ENCODE measurements around the gene NCS1. TPM values are rescaled to one million over a fixed set of nuclear protein-coding genes. Genes with fewer than 3 reads are reported as not detected.

Gene NCS1
- total RNA-seq, result 10 to 100 TPM; 19.1 to 28.5 TPM

GRCh38 chr9:130172161-130172857, at the start of gene NCS1:
TSS of gene NCS1 (plus strand) at chr9:130172404. CDS start at chr9:130172664, 260 bp downstream.
- under 1% methylated on average over 22 of the region's 101 CpGs for WGBS
- TF ChIP-seq CTCF (IDR thresholded peaks at IDR 0.05) (no peak), POLR2A (IDR thresholded peaks at IDR 0.05) (no peak)
- peak; percentile 77 for DNase-seq (ENCODE audit: low spot score)
- intact Hi-C loops (cut with DNase I), result loop anchor here (5.0 kb wide), 3 partner anchors 40 to 65 kb away; no protein-coding TSS in a partner anchor
- H3K27me3 ChIP-seq (replicated peaks; ENCODE audit: insufficient read depth), result no peaks in the 10 kb centered on the region
- peak within 1 kb of the TSS; percentile 57 to 63 for H3K4me3 ChIP-seq
- H3K27ac ChIP-seq, result peak within 1 kb of the TSS; percentile 79
- H3K4me1 ChIP-seq (replicated peaks), result no peaks in the 10 kb centered on the region
- no peaks in the 10 kb centered on the region for H3K9me3 ChIP-seq
- no peaks in the 10 kb centered on the region for H3K36me3 ChIP-seq

- no peaks in the 10 kb centered on the region for H3K36me3 ChIP-seq
- no peaks in the 10 kb centered on the region for H3K9me3 ChIP-seq
- H3K4me1 ChIP-seq (replicated peaks), result no peaks in the 10 kb centered on the region
- DNase-seq (ENCODE audit: low spot score), result no peak
- H3K27ac ChIP-seq, result no peak overlapping the region
- no peaks in the 10 kb centered on the region for H3K27me3 ChIP-seq (replicated peaks; ENCODE audit: insufficient read depth)
- intact Hi-C loops (cut with DNase I), result no loop called here
- TF ChIP-seq POLR2A (IDR thresholded peaks at IDR 0.05) (no peak), CTCF (IDR thresholded peaks at IDR 0.05) (no peak), POLR2AphosphoS5 (IDR thresholded peaks at IDR 0.05) (no peak)
- no peak overlapping the region for H3K4me3 ChIP-seq
- 84% methylated on average over 7 of the region's 7 CpGs for WGBS
Measured at GRCh38 chr9:130122456-130122855, 49.7 kb upstream of the NCS1 start.

- WGBS, result 70% methylated on average over 7 of the region's 7 CpGs
- no peak for DNase-seq (ENCODE audit: low spot score)
- Histone ChIP-seq H3K36me3 (no peaks in the 10 kb centered on the region), H3K27ac (no peak overlapping the region), H3K9me3 (no peaks in the 10 kb centered on the region), H3K4me3 (no peak overlapping the region), H3K4me1 (replicated peaks) (no peaks in the 10 kb centered on the region), H3K27me3 (replicated peaks; ENCODE audit: insufficient read depth) (no peaks in the 10 kb centered on the region)
- no peak for TF ChIP-seq CTCF (IDR thresholded peaks at IDR 0.05)
- TF ChIP-seq POLR2AphosphoS5 (IDR thresholded peaks at IDR 0.05), result no peak
- no peak for TF ChIP-seq POLR2A (IDR thresholded peaks at IDR 0.05)
- intact Hi-C loops (cut with DNase I), result no loop called here
Measured at GRCh38 chr9:130124085-130124860, 47.9 kb upstream of the NCS1 start.

GRCh38 chr9:130126721-130127433, 45.3 kb upstream of the NCS1 start:
- DNase-seq (ENCODE audit: low spot score), result no peak
- TF ChIP-seq POLR2AphosphoS5 (IDR thresholded peaks at IDR 0.05), result no peak
- no peak for TF ChIP-seq CTCF (IDR thresholded peaks at IDR 0.05)
- TF ChIP-seq POLR2A (IDR thresholded peaks at IDR 0.05), result no peak
- no peaks in the 10 kb centered on the region for H3K36me3 ChIP-seq
- H3K27me3 ChIP-seq (replicated peaks; ENCODE audit: insufficient read depth), result no peaks in the 10 kb centered on the region
- H3K27ac ChIP-seq, result no peak overlapping the region
- H3K9me3 ChIP-seq, result no peaks in the 10 kb centered on the region
- intact Hi-C loops (cut with DNase I), result no loop called here
- H3K4me3 ChIP-seq, result no peak overlapping the region
- WGBS, result 62% methylated on average over 4 of the region's 4 CpGs
- no peaks in the 10 kb centered on the region for H3K4me1 ChIP-seq (replicated peaks)

All from prostate gland (tissue), 2 donors.